C4-2B (cell line): ENCODE results near the gene MED4.

ENCODE experiments used
- ZFX ChIP-seq: fragments of 450-650 bp; IDR thresholded peaks from 2 replicates; pipeline ENCODE4 v1.6.1; 2017
- TF ChIP-seq, protein P1 (sequence below): fragments of 450-650 bp; conservative IDR thresholded peaks from 2 replicates; pipeline ENCODE4 v1.5.1; 2017; ENCODE audit warnings: mild to moderate bottlenecking

DNA sequence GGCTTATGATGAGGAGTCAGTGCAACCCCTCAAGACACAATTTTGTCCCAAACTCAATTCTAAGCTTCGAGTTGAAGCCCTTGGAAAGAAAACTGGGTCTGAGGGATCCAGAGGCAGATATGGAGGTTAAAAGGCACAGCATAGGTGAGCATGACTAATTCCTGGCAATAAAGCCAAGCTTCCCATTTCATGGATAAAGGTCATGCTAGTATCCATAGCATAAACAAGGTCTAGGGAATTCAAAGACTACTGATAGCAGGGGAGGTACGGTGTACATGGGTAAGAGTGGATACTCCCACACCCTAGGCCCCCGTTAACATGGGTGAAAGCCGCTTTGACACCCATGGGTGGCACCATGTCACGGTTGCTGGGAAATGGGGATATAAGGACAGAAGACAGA is 24.0 kb downstream of the MED4 start:
- TF ChIP-seq, protein P1, sequence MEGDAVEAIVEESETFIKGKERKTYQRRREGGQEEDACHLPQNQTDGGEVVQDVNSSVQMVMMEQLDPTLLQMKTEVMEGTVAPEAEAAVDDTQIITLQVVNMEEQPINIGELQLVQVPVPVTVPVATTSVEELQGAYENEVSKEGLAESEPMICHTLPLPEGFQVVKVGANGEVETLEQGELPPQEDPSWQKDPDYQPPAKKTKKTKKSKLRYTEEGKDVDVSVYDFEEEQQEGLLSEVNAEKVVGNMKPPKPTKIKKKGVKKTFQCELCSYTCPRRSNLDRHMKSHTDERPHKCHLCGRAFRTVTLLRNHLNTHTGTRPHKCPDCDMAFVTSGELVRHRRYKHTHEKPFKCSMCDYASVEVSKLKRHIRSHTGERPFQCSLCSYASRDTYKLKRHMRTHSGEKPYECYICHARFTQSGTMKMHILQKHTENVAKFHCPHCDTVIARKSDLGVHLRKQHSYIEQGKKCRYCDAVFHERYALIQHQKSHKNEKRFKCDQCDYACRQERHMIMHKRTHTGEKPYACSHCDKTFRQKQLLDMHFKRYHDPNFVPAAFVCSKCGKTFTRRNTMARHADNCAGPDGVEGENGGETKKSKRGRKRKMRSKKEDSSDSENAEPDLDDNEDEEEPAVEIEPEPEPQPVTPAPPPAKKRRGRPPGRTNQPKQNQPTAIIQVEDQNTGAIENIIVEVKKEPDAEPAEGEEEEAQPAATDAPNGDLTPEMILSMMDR: no peak
- TF ChIP-seq ZFX: no peak
